Measurements from ENCODE around the gene TMEM164. TPM values are rescaled to one million over a fixed set of nuclear protein-coding genes. Genes with fewer than 3 reads are reported as not detected.

Gene TMEM164
- total RNA-seq, 4 donors from 2014 or later, result 8.2 to 13.4 (median 11.1) TPM

DNA sequence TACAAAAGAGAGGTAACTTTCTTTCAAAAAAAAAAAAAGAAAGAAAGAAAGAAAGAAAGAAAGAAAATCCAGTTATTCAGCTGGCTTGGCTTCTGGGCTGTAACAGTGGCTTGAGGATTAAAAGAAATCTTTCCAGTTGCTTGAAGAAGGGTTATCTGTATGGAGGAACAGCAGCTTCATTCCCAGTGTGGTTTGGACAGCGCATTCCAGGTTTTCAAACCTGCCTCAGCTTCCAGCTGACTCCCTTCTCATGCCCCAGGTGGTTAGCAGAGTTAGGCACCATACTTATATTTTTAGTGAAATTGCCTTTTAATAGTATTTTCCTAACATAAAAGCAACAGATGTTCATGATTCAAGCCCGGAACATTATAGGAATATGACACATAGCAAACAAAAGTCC lies 48.6 kb downstream of the TMEM164 start:
- no peak for DNase-seq (ENCODE audit: extremely low spot score)
- Histone ChIP-seq H3K4me1 (peaks cover 0 to 3% (median 0%) of the 10 kb centered on the region in 4 donors), H3K27ac (replicated peaks in 1 of 4) (no peak overlapping the region), H3K27me3 (no peaks in the 10 kb centered on the region), H3K36me3 (no peaks in the 10 kb centered on the region), H3K4me3 (no peak overlapping the region), H3K9me3 (no peaks in the 10 kb centered on the region)
- TF ChIP-seq POLR2AphosphoS5 (IDR thresholded peaks at IDR 0.05), result no peak
- 74% methylated on average over 2 of the region's 2 CpGs for WGBS
- intact Hi-C loops (cut with DNase I), result no loop called here

DNA sequence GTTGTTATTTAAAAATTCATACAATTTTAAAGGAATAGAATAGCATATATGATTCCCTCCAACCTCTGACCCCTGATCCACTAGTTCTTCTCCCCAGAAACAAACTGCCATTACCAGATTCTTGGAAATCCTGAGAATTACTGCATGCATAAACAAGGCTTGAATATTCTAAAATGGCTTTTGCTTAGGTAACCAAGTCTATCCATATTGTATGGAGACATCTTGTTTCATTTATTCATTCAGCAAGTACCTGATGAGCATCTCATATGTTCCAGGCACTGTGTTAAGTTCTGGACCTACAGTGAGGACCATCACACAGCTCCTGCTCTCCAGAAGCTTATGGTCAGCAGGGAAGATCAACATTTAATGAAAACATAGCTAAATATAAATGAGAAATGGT lies 49.4 kb downstream of the TMEM164 start:
- TF ChIP-seq POLR2AphosphoS5 (IDR thresholded peaks at IDR 0.05) (no peak), EP300 (IDR thresholded peaks at IDR 0.05) (no peak), POLR2A (IDR thresholded peaks at IDR 0.05; ENCODE audit: low read depth) (no peak)
- TF ChIP-seq, protein P1, sequence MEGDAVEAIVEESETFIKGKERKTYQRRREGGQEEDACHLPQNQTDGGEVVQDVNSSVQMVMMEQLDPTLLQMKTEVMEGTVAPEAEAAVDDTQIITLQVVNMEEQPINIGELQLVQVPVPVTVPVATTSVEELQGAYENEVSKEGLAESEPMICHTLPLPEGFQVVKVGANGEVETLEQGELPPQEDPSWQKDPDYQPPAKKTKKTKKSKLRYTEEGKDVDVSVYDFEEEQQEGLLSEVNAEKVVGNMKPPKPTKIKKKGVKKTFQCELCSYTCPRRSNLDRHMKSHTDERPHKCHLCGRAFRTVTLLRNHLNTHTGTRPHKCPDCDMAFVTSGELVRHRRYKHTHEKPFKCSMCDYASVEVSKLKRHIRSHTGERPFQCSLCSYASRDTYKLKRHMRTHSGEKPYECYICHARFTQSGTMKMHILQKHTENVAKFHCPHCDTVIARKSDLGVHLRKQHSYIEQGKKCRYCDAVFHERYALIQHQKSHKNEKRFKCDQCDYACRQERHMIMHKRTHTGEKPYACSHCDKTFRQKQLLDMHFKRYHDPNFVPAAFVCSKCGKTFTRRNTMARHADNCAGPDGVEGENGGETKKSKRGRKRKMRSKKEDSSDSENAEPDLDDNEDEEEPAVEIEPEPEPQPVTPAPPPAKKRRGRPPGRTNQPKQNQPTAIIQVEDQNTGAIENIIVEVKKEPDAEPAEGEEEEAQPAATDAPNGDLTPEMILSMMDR (IDR thresholded peaks at IDR 0.05), result no peak
- Histone ChIP-seq H3K36me3 (no peaks in the 10 kb centered on the region), H3K27me3 (no peaks in the 10 kb centered on the region), H3K4me1 (peaks cover 0 to 3% (median 0%) of the 10 kb centered on the region in 4 donors), H3K4me3 (no peak overlapping the region), H3K27ac (replicated peaks in 1 of 4) (no peak overlapping the region), H3K9me3 (no peaks in the 10 kb centered on the region)
- intact Hi-C loops (cut with DNase I), result no loop called here
- no peak for DNase-seq (ENCODE audit: extremely low spot score)

DNA sequence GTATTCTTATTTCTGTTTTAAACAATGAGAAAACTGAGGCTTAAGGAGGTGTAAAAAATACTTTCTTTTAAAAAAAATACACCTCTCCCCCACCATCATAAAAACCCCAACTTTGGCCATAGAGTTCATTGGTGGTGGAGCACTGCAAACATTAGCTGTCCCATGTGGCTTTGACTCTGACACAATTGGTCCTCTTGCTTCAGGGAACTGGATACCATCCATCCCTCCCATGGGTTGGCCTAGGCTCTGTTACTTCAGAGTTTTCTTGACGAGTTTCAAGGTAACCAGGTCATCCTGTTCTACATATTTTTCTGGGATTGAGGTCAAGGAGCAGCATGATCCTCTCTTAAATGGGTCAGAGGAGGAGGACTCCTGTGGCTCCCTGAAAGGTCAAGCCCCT lies 50.5 kb downstream of the TMEM164 start:
- Histone ChIP-seq H3K36me3 (no peaks in the 10 kb centered on the region), H3K4me3 (no peak overlapping the region), H3K4me1 (peaks cover 0 to 3% (median 0%) of the 10 kb centered on the region in 4 donors), H3K9me3 (no peaks in the 10 kb centered on the region), H3K27me3 (no peaks in the 10 kb centered on the region), H3K27ac (replicated peaks in 1 of 4) (no peak overlapping the region)
- DNase-seq (ENCODE audit: extremely low spot score), result no peak
- WGBS, result 60% methylated on average over 1 of the region's 1 CpG
- TF ChIP-seq POLR2A (IDR thresholded peaks at IDR 0.05; ENCODE audit: low read depth) (no peak), EP300 (IDR thresholded peaks at IDR 0.05) (no peak), POLR2AphosphoS5 (IDR thresholded peaks at IDR 0.05) (no peak)
- TF ChIP-seq, protein P1 (IDR thresholded peaks at IDR 0.05), result no peak
- intact Hi-C loops (cut with DNase I), result no loop called here

DNA sequence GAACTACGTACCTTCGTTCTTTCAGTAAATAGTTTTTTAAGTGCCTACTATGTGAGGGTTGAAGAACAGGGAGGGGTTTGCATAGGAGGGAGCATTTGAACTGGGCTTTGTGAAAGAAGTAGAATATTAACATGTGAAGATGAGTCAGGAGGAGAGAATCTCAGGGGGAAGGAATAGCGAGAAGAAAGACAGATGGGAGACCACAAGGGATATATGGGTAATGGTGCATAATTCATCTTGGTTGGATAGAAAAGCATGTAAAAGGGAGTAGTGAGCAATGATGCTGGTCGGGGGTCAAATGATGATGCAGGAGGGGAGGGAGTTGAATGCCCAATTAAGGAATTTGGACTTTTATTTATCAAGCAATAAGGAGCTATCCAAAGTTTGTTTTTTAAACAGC lies 52.7 kb downstream of the TMEM164 start:
- no peak for DNase-seq (ENCODE audit: extremely low spot score)
- intact Hi-C loops (cut with DNase I), result no loop called here
- no peak for TF ChIP-seq EP300 (IDR thresholded peaks at IDR 0.05)
- TF ChIP-seq, protein P1 (IDR thresholded peaks at IDR 0.05), result no peak
- TF ChIP-seq POLR2AphosphoS5 (IDR thresholded peaks at IDR 0.05), result no peak
- TF ChIP-seq POLR2A (IDR thresholded peaks at IDR 0.05; ENCODE audit: low read depth), result no peak

DNA sequence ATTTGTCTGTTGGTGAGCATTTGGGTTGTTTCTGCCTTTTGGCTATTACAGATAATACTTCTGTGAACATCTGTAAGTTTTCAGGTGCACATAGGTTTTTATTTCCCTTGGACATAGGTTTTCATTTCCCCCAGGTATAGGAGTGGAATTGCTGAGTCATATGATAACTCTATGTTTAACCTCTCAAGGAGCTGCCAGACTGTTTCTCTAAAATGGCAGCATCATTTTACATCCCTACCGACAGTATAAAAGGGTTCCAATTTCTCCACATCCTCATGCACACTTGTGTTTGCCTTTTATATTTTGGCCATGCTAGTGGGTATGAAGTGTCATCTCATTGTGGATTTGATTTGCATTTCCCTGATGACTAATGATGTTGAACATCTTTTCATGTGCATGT lies 53.5 kb downstream of the TMEM164 start:
- DNase-seq (ENCODE audit: extremely low spot score), result no peak
- 96% methylated on average over 1 of the region's 1 CpG for WGBS
- no peaks in the 10 kb centered on the region for H3K9me3 ChIP-seq
- H3K4me1 ChIP-seq, result peaks cover 0 to 6% (median 2%) of the 10 kb centered on the region in 4 donors
- no peak overlapping the region for H3K4me3 ChIP-seq
- no peaks in the 10 kb centered on the region for H3K27me3 ChIP-seq
- TF ChIP-seq POLR2AphosphoS5 (IDR thresholded peaks at IDR 0.05) (no peak), EP300 (IDR thresholded peaks at IDR 0.05) (no peak), POLR2A (IDR thresholded peaks at IDR 0.05; ENCODE audit: low read depth) (no peak)
- TF ChIP-seq, protein P1 (IDR thresholded peaks at IDR 0.05), result no peak
- no peak overlapping the region for H3K27ac ChIP-seq (replicated peaks in 1 of 4)
- H3K36me3 ChIP-seq, result no peaks in the 10 kb centered on the region
- intact Hi-C loops (cut with DNase I), result no loop called here

More for the DNA sequence above, 52.7 kb downstream of the TMEM164 start:
- Histone ChIP-seq H3K4me3 (no peak overlapping the region), H3K36me3 (no peaks in the 10 kb centered on the region), H3K27me3 (no peaks in the 10 kb centered on the region), H3K27ac (replicated peaks in 1 of 4) (no peak overlapping the region), H3K4me1 (no peaks in the 10 kb centered on the region), H3K9me3 (no peaks in the 10 kb centered on the region)
- WGBS, result 86% methylated on average over 4 of the region's 4 CpGs
